ENCODE data around the gene SLC35E3.
"Not testable (repeated sequence)": the region's sequence is repeated elsewhere in the genome, so short reads cannot be mapped to it uniquely, and the experiment has no call there.

SLC35E3 gene

GRCh38 chr12:68806488-68807237, 60.7 kb downstream of the SLC35E3 start:
- peak overlapping the region; percentile 98 for H3K27ac ChIP-seq (ENCODE audit: low read depth, low read length)
- H3K4me2 ChIP-seq (ENCODE audit: low read depth, low read length, poor library complexity, severe bottlenecking): peak overlapping the region; percentile 69
- H4K20me1 ChIP-seq (ENCODE audit: low read depth, low read length): 0 out of 2 replicates have a peak, but pooled peaks cover 3% of the 10 kb centered on the region
- H3K4me3 ChIP-seq (ENCODE audit: insufficient read depth, low read length, poor library complexity, severe bottlenecking): peak overlapping the region; percentile 53
- peaks cover 13% of the 10 kb centered on the region for H3K36me3 ChIP-seq (ENCODE audit: low read length)
- no peaks in the 10 kb centered on the region for H3K27me3 ChIP-seq (ENCODE audit: low read length)
- TF ChIP-seq CTCF (IDR thresholded peaks at IDR 0.05; ENCODE audit: insufficient read depth, low read length, poor library complexity, severe bottlenecking) (no peak), EZH2phosphoT487 (conservative IDR thresholded peaks at IDR 0.05; ENCODE audit: low read length) (no peak)
- peak overlapping the region; percentile 70 for H2AFZ ChIP-seq (ENCODE audit: low read depth, low read length, severe bottlenecking)
- H3F3A ChIP-seq (ENCODE audit: insufficient read depth): peaks cover 32% of the 10 kb centered on the region
- H3K9ac ChIP-seq (ENCODE audit: low read length): peak overlapping the region; percentile 100
- no peaks in the 10 kb centered on the region for H3K9me2 ChIP-seq (replicated peaks; ENCODE audit: insufficient read depth, low read length)
- peaks cover 31% of the 10 kb centered on the region for H3K79me2 ChIP-seq (ENCODE audit: insufficient read depth, low read length)
- H3K9me3 ChIP-seq (ENCODE audit: insufficient read depth, low read length): no peaks in the 10 kb centered on the region

GRCh38 chr12:68807274-68807575, 61.2 kb downstream of the SLC35E3 start:
- H2AFZ ChIP-seq (ENCODE audit: low read depth, low read length, severe bottlenecking): peak overlapping the region; percentile 70

GRCh38 chr12:68807576-68808387, 61.8 kb downstream of the SLC35E3 start, which contains the start of gene MDM2:
MDM2 (plus strand) TSS chr12:68808177; CDS start chr12:68808478, 301 bp downstream.
- Histone ChIP-seq H4K20me1 (ENCODE audit: low read depth, low read length) (0 out of 2 replicates have a peak, but pooled peaks cover 9% of the 10 kb centered on the region), H3K9me2 (replicated peaks; ENCODE audit: insufficient read depth, low read length) (no peaks in the 10 kb centered on the region), H3K27me3 (ENCODE audit: low read length) (no peaks in the 10 kb centered on the region), H3K36me3 (ENCODE audit: low read length) (peaks cover 20% of the 10 kb centered on the region), H3K79me2 (ENCODE audit: insufficient read depth, low read length) (peaks cover 41% of the 10 kb centered on the region), H3K4me3 (ENCODE audit: insufficient read depth, low read length, poor library complexity, severe bottlenecking) (peak within 1 kb of the TSS; percentile 91), H3K9me3 (ENCODE audit: insufficient read depth, low read length) (no peaks in the 10 kb centered on the region), H2AFZ (ENCODE audit: low read depth, low read length, severe bottlenecking) (peak within 1 kb of the TSS; percentile 70), H3K4me2 (ENCODE audit: low read depth, low read length, poor library complexity, severe bottlenecking) (peak within 1 kb of the TSS; percentile 80), H3K27ac (ENCODE audit: low read depth, low read length) (peak within 1 kb of the TSS; percentile 98), H3K9ac (ENCODE audit: low read length) (peak within 1 kb of the TSS; percentile 100), H3F3A (ENCODE audit: insufficient read depth) (peaks cover 32% of the 10 kb centered on the region)
- peak; percentile 68 for TF ChIP-seq CTCF (IDR thresholded peaks at IDR 0.05; ENCODE audit: insufficient read depth, low read length, poor library complexity, severe bottlenecking)
- no peak for TF ChIP-seq EZH2phosphoT487 (conservative IDR thresholded peaks at IDR 0.05; ENCODE audit: low read length)

More at GRCh38 chr12:68807274-68807575, 61.2 kb downstream of the SLC35E3 start:
- H3K4me3 ChIP-seq (ENCODE audit: insufficient read depth, low read length, poor library complexity, severe bottlenecking): peak overlapping the region; percentile 53
- H3K9me3 ChIP-seq (ENCODE audit: insufficient read depth, low read length); H3K27me3 ChIP-seq (ENCODE audit: low read length); H4K20me1 ChIP-seq (ENCODE audit: low read depth, low read length); H3K9me2 ChIP-seq (replicated peaks; ENCODE audit: insufficient read depth, low read length): not testable (repeated sequence)
- peak overlapping the region; percentile 100 for H3K9ac ChIP-seq (ENCODE audit: low read length)
- peak overlapping the region; percentile 69 for H3K4me2 ChIP-seq (ENCODE audit: low read depth, low read length, poor library complexity, severe bottlenecking)
- peaks cover 14% of the 10 kb centered on the region for H3K36me3 ChIP-seq (ENCODE audit: low read length)
- H3K27ac ChIP-seq (ENCODE audit: low read depth, low read length): peak overlapping the region; percentile 98
- H3F3A ChIP-seq (ENCODE audit: insufficient read depth): peaks cover 32% of the 10 kb centered on the region
- peaks cover 36% of the 10 kb centered on the region for H3K79me2 ChIP-seq (ENCODE audit: insufficient read depth, low read length)
